D341Med (cell line): ENCODE measurements around the gene RIN3.

Experiments used
- DNase-seq: peaks from one replicate; pipeline ENCODE4 v3.0.0; 2012; ENCODE audit warnings: low spot score

Gene RIN3

DNA sequence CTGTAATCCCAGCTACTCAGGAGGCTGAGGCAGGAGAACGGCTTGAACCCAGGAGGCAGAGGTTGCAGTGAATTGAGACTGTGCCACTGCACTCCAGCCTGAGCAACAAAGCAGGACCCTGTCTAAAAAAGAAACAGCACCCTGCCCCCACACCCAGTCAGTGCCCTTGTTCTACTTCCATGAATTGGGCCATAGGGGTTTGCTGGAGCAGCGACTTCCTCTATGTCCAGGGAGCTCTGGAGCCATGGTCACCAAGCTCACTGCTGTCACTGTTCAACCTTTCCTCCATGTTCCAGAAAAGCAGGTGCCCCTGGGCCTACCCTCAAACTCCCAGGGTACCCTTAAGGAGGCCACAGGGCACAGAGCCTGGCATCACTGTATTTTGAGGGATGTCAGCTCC lies 116.8 kb downstream of the RIN3 start:
- DNase-seq: no peak

DNA sequence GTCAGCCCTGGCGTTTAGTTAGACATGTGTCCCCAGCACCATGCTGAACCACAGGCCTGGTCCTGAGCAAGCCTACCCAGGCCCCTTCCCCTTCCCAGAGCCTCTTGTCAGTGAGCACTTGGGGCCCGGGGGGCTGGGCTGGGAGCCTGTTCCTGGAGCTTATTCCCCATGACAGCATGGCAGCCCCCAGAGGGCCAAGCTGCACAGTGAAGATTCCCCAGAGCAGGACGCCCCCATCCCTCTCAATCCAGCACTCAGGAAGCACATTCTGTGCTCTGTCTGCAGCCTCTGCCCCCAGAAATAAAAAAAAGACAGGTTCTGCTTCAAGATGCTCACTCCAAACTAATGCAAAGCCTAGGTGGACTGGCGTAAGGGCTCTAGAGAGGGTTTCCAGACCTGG lies 117.5 kb downstream of the RIN3 start:
- DNase-seq: peak; percentile 14

DNA sequence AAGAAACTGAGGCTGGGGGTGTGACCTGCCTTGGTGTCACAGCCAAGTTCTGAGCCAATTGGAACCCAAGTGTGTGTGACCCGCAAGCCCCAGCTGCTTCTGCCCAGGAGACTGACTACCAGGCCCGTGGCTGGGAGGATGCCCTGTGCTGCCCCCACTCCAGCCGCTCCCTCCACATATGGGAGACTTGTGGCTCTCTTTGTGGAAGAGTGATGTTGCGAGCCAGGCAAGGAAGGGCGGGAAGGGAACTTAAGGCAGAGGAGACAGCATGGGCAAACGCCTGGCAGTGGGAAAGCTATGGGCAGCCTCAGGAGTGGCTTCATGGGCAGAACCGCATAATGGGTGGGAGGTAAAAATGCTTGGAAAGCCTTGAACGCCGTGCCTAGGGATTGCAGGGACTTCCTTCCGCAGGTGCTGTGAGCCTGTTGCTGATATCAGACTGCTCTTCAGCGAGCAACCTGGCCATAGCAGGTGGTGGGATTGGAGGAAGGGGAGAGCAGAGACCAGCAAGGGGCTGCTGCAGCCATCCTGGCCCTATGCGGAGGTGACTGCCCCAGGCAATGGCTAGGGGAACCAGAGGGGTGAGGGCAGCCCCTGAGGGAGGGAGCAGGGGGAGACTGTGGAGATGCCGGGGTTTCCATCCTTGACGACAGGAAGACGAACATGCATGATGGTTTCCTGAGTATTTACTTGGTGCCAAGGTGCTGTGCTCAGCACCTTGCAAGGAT lies 119.1 kb downstream of the RIN3 start:
- DNase-seq: peak; percentile 30

DNA sequence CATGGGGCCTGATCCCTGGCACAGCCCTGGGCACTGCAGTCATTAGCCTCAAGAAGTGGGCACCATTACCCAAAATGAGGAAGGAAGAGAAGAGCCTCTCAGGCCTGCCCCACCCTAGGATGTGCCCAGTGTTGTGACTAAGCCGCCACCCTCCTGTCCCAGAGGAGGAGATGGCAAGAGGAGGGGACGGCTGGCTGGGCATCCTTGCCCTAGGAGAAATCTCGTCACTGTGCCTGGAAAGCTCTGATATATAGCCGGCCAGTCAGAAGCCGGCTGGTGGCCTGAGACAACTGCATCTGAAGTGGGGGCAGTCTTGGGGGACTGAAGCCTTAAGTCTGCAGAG lies 119.7 kb downstream of the RIN3 start:
- DNase-seq: peak; percentile 20

DNA sequence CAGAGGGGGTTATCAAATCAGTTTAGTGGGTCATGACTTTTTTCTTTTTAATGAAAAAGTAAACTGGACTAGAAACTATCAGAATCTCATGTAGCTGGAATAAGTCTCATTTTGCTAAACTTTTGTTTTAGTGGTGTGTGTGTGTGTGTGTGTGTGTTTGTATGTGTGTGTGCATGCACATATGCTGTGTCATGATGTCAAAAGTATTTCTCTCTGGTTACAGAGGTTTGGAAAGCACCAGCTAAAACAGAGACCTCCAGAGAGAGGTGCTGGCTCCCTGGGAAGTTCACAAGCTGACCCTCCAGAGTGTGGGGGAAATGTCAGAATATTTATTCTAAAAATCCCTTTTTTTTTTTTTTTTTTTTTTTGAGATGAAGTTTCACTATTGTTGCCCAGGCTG lies 120.1 kb downstream of the RIN3 start:
- DNase-seq: no peak

DNA sequence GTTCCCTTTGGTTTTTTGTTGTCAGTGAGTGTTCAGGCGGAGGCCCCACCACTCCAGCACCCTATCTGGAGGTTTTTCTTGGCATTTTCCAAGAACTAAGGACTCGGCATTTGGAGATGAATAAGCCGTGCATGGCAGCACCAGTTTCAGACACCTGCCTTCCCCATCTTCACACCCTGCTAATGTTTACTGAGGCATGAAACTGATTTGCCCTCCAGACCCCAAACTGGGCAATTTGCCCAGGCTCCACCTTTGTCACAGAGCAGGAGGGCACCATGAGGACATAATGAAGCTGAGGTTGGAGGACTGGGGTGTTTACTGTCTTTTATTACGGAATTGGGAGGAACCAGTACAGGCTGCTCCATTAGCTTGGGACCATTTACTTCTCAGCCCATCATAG lies 121.5 kb downstream of the RIN3 start:
- DNase-seq: no peak

DNA sequence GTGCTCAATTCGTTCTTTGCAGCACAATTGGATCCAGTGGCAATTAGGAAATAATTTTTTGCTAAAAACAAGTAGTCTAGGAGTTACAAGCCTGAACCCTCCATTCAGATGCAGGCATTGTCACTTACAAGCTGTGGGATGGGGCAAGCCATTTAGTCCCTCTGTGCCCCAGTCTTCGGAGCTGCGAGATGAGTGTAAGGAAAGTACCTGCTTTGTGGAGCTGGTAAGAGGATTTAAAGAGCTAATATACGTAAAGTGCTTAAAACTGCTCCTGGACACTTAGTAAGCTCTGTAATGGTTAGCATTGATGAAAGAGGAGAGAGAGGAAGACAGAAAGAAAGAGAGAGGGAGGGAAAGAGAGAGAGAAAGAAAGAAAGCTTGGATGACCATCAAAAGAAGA lies 122.3 kb downstream of the RIN3 start:
- peak; percentile 38 for DNase-seq

DNA sequence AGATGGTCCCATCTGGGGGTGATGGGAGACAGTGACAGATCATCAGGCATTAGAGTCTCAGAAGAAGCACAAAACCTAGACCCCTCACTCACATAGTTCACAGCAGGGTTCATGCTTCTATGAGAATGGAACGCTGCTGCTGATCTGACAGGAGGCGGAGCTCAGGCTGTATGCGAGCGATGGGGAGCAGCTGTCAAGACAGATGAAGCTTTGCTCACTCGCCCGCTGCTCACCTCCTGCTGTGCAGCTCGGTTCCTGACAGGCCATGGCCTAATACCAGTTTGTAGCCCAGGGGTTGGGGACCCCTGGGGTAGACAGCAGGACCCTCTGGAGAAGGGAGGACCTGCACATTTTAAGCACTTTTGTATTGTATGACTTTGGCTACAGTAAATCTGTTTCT lies 123.6 kb downstream of the RIN3 start:
- peak; percentile 43 for DNase-seq

DNA sequence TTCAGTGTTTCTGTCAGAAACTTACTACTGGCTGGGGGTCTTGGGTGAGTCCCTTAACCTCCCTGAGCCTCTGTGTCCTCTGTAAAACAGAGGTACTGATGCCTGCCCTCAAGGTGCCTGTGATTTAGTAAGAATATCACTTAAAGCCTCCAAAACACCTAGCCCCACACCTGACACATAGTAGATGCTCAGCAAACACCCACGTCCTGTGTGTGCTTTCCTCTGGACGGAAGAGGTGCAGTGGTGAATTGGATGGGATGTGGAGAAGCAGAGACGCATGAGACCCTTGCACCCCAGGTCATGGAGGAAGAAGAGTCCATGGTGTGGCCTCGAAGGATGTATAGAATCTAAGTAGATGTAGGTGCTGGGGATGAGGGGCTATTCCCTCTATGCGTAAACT lies 124.3 kb downstream of the RIN3 start:
- no peak for DNase-seq

DNA sequence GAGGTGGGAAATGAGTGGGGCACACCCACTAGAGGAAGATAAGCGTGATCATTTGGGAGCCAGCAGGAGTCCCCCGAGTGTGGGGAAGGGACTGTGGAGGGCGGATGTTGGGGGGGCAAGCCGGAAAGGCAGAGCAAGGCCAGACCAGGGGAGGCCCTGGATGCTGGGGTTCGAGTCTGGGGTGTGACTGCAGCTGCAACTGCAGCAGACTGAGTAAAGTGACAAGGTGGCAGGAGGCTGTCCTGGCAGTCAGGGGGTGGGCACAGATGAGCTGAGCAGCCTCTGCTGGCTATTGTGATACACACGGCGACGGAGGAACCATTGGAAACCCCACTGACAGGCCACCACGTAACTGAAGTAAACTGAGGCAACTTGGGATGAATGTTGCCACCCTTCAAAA lies 124.7 kb downstream of the RIN3 start:
- peak; percentile 36 for DNase-seq

DNA sequence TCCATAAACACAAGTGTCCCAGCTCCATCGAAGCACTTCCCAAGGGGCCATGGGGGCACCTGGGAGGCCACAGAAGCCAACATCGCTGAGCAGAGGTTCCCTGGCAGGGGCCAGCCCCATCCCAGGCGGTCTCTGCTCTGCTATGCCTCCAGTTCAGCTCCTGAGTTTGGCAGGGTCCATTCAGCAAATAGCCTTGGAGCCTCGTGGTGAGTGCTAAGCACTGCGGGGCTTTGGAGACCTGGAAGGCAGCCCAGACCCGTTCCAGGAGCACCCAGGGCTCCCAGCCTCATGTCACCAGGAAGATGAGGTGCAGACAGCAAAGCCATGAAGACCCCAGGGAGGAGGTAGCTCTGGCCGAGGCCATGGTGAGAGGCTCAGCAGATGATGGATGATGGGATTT lies 125.3 kb downstream of the RIN3 start:
- DNase-seq: peak; percentile 42

DNA sequence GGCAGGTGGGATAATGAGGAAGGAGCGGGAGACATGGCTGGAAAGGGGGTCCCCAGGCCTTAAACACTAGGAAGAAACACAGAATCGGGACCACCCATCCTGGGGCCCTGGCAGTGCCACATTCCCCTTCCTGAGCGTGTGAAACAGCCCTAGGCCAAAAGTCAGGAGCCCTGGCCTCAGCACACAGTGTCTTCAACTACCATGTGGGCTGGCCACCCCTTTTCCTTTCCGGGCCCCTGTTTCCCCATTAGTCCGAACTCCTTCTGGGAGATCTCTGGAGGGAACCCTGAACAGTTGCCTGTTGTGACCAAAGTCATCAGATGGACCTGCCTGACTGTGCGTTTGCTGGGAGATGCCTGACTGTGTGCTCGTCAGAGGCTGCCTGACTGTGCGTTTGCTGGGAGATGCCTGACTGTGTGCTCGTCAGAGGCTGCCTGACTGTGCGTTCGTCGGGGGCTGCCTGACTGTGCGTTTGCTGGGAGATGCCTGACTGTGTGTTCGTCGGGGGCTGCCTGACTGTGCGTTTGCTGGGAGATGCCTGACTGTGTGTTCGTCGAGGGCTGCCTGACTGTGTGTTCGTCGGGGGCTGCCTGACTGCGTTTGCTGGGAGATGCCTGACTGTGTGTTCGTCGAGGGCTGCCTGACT lies 126.0 kb downstream of the RIN3 start:
- DNase-seq: peak; percentile 40

DNA sequence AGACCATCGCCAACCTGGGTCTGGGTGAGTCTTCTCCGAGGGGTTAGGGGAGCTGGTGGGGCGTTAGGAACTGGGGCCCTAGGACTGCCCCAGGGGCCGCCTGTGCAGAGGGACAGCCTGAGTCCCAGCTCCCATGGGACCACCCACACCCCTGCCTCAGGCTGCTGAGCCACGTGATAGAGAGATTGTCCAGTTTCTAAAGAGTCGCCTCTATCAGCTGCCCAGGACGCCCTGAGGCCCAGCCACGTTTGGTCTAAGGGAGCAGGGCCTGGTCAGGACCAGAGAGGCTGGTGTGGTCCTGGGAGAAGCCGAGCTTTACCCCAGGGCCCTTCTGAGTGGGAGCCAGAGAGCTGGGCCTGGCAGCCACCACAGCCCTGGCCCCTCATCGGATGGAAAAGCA lies 127.7 kb downstream of the RIN3 start:
- DNase-seq: peak; percentile 24

DNA sequence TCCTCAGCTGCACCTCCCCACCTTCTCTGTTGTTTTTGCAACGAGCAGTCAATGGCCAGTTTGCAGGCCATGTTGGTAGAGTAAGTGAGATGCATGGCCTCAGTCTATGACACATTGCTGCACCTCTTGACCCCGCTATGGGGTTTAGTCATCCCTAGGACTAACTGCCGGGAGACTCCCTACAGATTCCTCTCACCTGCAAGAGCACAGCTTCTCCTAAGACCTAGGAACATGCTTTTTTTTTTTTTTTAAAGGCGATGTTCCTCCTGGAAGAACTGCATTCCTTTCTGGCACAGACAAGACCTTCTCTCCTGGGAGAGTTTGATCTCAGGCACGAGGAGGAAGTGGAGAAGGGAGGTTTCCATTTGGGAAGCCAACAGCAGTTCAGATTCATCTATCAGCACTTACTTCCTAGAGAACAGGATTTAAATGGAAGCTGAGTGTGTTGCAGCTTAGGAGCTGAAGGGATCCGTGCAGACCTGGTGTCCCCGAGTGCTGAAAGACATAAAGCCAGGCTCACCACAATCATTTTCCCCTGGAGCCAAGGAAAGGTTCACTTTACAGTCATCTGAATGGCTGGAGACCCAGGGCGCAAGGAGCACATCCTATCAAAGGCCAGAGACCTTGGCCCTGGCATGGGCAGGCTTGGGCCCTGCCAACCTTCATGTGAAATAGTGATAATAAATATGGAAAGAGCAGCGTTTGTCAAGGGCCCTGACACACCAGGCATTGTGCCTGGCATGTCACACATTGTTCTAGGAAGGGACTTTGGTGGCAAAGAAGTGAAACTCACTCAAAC lies 130.8 kb downstream of the RIN3 start:
- no peak for DNase-seq

DNA sequence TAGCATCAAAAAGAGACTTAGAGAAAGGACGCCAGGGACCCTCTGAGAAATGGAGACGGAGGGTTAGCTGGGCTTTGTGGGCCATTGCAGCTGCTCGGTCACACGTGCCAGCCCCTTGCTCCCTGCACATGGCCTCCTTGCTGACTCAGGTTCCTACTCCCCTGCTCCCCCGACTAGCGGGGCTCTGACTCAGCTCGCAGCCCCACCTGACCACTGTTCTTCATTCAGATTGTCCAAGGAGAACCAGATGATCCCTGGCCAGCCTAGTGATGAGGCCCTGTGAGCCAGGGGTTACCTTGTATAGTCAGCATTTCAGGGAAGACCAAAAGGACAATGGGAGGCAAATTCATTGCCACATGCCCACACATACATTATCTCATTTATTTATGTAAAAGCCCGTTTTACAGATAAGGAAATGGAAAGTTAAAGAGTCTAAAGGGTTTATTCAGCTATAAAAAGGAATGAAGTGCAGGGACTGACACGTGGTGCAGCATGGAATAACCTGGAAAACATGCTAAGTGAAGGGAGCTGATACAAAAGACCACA lies 131.5 kb downstream of the RIN3 start:
- DNase-seq: no peak

DNA sequence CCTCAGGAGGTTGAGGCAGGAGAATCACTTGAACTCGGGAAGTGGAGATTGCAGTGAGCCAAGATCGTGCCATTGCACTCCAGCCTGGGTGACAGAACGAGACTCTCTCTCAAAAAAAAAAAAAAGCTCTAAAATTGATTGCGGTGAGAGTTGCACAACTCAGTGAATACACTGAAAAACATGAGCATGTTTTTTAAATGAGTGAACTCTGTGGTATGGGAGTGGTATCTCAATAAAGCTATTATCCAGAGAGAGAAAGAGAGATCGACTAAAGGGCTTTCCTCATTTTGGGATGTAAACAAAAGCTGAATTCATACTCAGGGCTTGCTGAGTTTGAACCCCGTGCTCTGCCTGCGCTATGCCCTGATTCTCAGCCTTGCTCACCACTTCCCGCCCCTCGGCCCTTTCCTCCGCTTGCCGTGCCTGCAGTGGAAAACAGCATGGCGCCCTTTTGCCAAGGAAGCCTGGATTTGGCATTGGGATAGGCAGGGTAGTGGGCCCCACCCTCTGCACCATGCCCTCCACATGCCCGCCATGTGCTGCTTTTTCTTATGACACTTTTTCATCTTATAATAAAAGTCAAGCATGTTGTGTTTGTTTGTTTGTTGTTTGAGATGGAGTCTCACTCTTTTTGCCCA lies 132.4 kb downstream of the RIN3 start:
- peak; percentile 21 for DNase-seq

DNA sequence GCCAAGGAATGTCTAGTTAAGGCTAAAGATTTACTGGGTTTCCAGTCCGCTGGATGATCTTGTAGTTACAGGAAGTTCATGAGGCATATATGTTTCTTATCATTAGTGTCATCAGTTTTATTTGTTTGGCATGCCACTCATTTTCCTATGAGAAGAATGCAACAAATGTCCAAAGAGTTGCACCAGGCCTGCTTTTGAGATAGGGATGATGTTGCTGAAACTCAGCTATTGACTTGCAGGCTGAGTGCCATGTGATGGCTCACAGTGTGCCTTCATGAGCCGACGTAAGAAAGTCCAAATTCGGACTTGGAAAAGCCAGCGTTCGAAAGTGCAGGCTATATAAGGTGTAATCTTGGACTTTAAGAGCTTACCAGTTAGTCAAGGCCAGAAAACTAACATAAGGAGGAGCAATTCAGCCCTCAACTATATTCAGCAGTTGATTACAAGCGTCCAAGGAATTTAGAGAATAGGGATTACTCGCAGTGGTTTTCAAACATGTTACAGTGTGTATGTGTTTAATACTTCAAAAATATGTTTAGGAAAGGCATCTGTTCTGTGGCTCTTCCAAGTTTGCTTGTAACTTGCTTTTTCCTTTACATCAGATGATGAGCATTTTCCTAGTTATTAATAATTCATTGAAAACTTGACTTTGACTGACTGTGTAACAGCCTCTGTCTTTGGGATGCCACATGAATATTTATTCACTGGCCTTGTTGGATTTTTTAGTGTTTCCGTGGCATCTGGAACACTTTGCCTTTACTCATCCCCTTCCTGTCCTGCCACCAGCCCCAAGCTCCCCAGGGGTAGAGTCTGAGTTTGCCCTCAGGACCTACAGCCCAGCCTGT lies 133.6 kb downstream of the RIN3 start:
- no peak for DNase-seq

DNA sequence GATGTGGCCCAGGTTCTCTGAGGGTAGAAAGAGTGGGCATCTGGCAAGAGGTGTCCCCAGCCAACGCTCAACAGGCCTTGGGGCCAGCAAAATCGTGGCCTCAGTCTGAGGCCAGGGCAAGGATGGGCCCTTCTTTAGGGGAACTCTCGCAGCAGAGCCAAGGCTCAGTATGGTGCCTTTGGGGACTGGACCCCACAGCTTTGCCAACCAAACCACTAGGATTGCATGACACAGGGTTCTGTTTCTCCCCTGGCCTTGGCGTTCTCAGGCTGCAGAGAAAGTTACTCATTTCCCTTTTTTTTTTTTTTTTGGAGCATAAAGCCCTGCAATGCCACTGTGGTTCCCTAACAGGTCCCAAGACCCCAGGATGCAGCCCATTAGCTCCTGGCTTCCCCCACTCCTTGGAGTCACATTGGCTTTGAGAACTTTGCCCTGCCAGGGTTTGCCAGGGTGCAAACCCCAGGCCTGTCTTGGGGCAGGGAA lies 134.3 kb downstream of the RIN3 start:
- no peak for DNase-seq

DNA sequence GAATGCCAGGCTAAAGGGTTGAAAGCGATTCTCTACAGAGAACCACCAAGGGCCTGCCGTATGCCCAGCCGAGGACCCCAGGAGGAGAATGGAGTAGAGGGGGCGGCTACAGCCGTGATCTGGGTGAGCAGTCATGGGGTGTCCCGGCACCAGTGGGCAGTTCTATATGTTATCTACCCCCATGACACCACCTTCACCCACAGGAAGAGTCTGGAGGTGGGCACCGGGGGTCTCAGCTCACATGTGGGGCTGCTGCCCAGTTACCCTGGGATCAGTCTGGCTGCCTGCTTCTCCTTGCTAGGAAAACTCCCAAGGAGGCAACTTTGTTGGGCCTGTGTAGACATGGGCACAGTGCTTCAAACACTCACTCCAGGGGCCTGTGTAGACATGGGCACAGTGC lies 135.5 kb downstream of the RIN3 start:
- DNase-seq: no peak

DNA sequence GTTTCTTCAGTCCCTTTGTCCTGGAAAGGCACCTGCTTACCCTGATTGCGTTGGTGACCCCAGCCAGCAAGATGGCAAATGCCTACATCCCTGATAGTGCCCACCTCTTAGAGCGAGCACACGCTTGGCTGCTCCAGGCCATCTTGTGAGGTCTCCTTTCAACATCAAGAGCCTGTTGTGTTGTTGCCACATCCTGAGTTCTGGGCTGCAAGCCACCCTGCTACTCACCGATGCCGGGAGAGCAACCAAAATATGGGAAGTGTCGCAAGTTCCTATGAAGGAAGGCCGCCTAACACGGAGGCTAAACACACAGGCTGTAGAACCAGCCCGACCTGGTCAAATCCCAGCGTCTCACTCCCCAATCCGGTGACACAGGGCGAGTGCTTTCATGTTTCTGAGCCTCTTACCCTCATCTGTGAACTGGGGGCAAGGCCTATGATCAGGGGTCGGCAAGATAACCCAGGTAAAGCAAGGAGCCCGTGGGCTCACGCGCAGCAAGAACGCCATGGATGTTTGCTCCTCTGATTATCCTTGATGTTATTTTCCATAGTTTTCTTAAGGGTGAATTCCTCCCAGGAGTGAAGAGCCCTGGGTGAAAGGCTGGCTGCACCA lies 136.5 kb downstream of the RIN3 start:
- no peak for DNase-seq

DNA sequence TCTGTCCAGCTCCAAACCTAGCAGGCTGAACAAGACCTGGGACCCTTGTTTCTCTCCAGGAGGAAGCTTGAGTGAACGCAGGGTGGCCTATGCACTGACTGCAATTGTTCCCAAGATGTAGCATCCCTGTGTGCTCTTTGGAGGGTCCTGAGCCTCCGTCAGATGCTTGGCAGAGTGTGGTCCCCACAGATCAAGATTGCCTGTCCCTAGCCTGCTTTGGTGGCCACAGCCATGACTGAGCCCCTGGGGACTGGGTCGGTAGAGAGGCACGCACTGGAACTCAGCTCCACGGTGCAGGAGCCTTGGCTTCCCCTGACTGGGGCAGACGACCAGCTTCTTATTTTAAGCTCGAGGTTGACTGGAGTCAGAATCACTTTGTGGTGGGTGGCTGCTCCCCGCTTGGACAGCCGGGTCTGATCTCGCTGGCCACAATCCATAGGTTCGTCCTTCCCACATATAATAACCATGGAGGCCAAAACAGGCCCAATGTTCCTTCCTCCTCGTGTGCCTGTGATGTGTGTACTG lies 137.1 kb downstream of the RIN3 start:
- DNase-seq: no peak
